DND-41 (cell line): ENCODE data around the gene TNS3.

ENCODE experiments used
- EZH2 ChIP-seq: IDR thresholded peaks from 3 replicates; pipeline ENCODE4 v1.6.1; 2012; ENCODE audit warnings: borderline replicate concordance, low read depth, mild to moderate bottlenecking, moderate library complexity, low read length, inconsistent platforms; ENCODE audit not compliant: severe bottlenecking
- TF ChIP-seq, protein P1 (sequence below): IDR thresholded peaks from 2 replicates; pipeline ENCODE4 v1.5.1; 2012; ENCODE audit warnings: borderline replicate concordance, low read length, moderate library complexity, mild to moderate bottlenecking; ENCODE audit not compliant: poor library complexity, severe bottlenecking; ENCODE audit errors: extremely low read depth

DNA sequence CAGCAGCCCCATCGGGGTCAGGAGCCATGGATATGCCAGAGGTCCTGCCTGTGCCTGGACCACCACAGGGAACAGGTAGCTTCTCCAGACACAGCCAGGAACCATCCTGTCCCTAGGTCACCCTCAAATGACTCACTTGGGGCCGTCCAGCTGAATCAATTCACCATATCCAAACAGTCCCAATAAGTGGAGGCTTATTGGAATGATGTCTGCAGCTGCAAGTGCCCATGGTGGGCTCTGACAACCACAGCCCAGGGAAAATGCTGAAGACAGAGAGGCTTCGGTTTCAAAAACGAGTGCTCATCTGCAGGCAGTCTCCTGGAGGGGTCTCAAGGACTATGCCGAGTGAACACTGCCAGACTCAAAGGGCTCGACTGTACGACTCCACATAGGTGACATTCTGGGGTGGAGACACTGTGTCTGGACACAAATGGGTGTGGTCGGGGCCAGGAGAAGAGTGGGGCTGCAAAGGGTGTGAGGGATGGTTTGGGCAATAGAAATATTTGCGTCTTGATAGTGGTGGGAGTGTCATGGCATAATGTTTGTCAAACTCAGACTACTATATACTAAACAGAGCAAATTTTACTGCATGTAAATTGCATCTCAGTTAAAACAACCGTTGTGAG is 204.8 kb downstream of the TNS3 start:
- TF ChIP-seq, protein P1, sequence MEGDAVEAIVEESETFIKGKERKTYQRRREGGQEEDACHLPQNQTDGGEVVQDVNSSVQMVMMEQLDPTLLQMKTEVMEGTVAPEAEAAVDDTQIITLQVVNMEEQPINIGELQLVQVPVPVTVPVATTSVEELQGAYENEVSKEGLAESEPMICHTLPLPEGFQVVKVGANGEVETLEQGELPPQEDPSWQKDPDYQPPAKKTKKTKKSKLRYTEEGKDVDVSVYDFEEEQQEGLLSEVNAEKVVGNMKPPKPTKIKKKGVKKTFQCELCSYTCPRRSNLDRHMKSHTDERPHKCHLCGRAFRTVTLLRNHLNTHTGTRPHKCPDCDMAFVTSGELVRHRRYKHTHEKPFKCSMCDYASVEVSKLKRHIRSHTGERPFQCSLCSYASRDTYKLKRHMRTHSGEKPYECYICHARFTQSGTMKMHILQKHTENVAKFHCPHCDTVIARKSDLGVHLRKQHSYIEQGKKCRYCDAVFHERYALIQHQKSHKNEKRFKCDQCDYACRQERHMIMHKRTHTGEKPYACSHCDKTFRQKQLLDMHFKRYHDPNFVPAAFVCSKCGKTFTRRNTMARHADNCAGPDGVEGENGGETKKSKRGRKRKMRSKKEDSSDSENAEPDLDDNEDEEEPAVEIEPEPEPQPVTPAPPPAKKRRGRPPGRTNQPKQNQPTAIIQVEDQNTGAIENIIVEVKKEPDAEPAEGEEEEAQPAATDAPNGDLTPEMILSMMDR = no peak
- no peak for TF ChIP-seq EZH2
